Measurements from ENCODE around the gene MANEA. TPM values are rescaled to one million over a fixed set of nuclear protein-coding genes. Genes with fewer than 3 reads are reported as not detected.

MANEA gene
- total and polyA plus RNA-seq, 2 of the 8 experiments (the other 6 are each of a cell fraction or from before 2014, with no cell fraction given), result 2.8 to 10.4 TPM

- 83% methylated on average over 5 of the region's 5 CpGs; no CpG with 5 or more reads in 1 of the 2 experiments for WGBS, 2 experiments (ENCODE audit: extremely low coverage in 1 of 2, insufficient coverage in 1 of 2, insufficient read length in 1 of 2, insufficient replicate concordance in 2 of 2, low coverage in 1 of 2, low lambda C conversion rate in 2 of 2, missing lambda C conversion rate in 1 of 2)
- H2BK15ac ChIP-seq (ENCODE audit: low read length), result peak overlapping the region; percentile 53; the same call in 1 of the 2 replicates
- H3K36me3 ChIP-seq (ENCODE audit: control insufficient read depth in 2 of 4, insufficient read depth in 4 of 4, low read length in 3 of 4), result no peaks in the 10 kb centered on the region
- FAIRE-seq (no peak), DNase-seq (ENCODE audit: low read depth in 1 of 2, low spot score in 2 of 2) (no peak)
- H3K79me2 ChIP-seq (ENCODE audit: control insufficient read depth in 1 of 2, insufficient read depth in 2 of 2, low read length in 2 of 2), result no peaks in the 10 kb centered on the region
- no peak overlapping the region for H3K23ac ChIP-seq (ENCODE audit: insufficient read length)
- H3K4me1 ChIP-seq (replicated peaks in 1 of 4; ENCODE audit: control insufficient read depth in 3 of 4, insufficient read depth in 4 of 4, low read length in 3 of 4), result peaks cover 0 to 2% (median 0%) of the 10 kb centered on the region in 4 experiments; a peak in 1 of 7 replicates
- ChIA-PET POLR2A (ENCODE audit: partially characterized antibody) (no interaction called here), CTCF (ENCODE audit: partially characterized antibody) (no interaction called here)
- H3K18ac ChIP-seq (ENCODE audit: extremely low read depth, low read length), result no peak overlapping the region; the same call in 1 of the 2 replicates
- no peak overlapping the region for H3K4ac ChIP-seq (replicated peaks; ENCODE audit: insufficient read length, low read depth, low read length)
- TF ChIP-seq SP4 (IDR thresholded peaks at IDR 0.05; ENCODE audit: low read length), result no peak
- no peak for TF ChIP-seq SIRT6 (IDR thresholded peaks at IDR 0.05; ENCODE audit: low read length)
- no peak overlapping the region for H4K91ac ChIP-seq (replicated peaks; ENCODE audit: insufficient read length, low read length)
- H3K23me2 ChIP-seq (ENCODE audit: low read depth, low read length), result no peaks in the 10 kb centered on the region
- no peak overlapping the region for H3K4me2 ChIP-seq (ENCODE audit: insufficient read depth in 1 of 2, low read depth in 2 of 2, low read length in 2 of 2)
- H3K9ac ChIP-seq (replicated peaks in 1 of 4; ENCODE audit: extremely low read depth in 1 of 4, low read depth in 3 of 4, low read length in 3 of 4), result no peak overlapping the region
- no peak overlapping the region for H3K56ac ChIP-seq (replicated peaks; ENCODE audit: insufficient read length, low read depth, low read length)
- H4K8ac ChIP-seq (ENCODE audit: extremely low read depth, insufficient read depth, low read length), result no peak overlapping the region
- no peak overlapping the region for H2BK12ac ChIP-seq (ENCODE audit: low read depth, low read length)
- no peak overlapping the region for H2AK5ac ChIP-seq (ENCODE audit: low read depth, low read length)
- H2AFZ ChIP-seq (ENCODE audit: low read length), result peak overlapping the region; percentile 70; the same call in 1 of the 2 replicates
- H2BK5ac ChIP-seq (ENCODE audit: low read depth, low read length), result no peak overlapping the region
- no peaks in the 10 kb centered on the region for H3K9me3 ChIP-seq (ENCODE audit: insufficient read depth in 2 of 2, low read depth in 1 of 2, low read length in 1 of 2)
- H3K27me3 ChIP-seq (replicated peaks in 1 of 4; ENCODE audit: control insufficient read depth in 3 of 4, extremely low read depth in 1 of 4, insufficient read depth in 3 of 4, low read length in 3 of 4), result no peaks in the 10 kb centered on the region
- H2BK120ac ChIP-seq (replicated peaks; ENCODE audit: low read depth, low read length), result no peak overlapping the region
- H4K20me1 ChIP-seq (replicated peaks in 1 of 2; ENCODE audit: control insufficient read depth in 1 of 2, insufficient read depth in 2 of 2, low read length in 2 of 2), result no peaks in the 10 kb centered on the region
- no peak overlapping the region for H3K4me3 ChIP-seq (ENCODE audit: extremely low read depth in 1 of 4, insufficient read depth in 2 of 4, low read depth in 3 of 4, low read length in 4 of 4)
- no peak overlapping the region for H3K27ac ChIP-seq (ENCODE audit: low read depth, low read length)
- no peaks in the 10 kb centered on the region for H3K79me1 ChIP-seq (ENCODE audit: low read depth, low read length)
- H2BK20ac ChIP-seq (ENCODE audit: low read length), result no peak overlapping the region
- no peak overlapping the region for H3K14ac ChIP-seq (ENCODE audit: insufficient read length)
- H4K5ac ChIP-seq (ENCODE audit: insufficient read length, low read depth, low read length), result no peak overlapping the region
Measured at GRCh38 chr6:95551678-95552324, 25.5 kb upstream of the MANEA start.
